H9 (cell line): Measurements from ENCODE around the gene VTCN1. TPM values are rescaled to one million over a fixed set of nuclear protein-coding genes. Genes with fewer than 3 reads are reported as not detected.

ENCODE experiments used
- DNase-seq: peaks from one replicate; pipeline ENCODE4 v3.0.0-alpha.2; 2017
- H2AFZ ChIP-seq: one replicate; pipeline ENCODE4 v1.6.1; 2013; ENCODE audit warnings: mild to moderate bottlenecking, low read length, control low read depth, moderate library complexity
- H2AK5ac ChIP-seq: 2 replicates; pipeline ENCODE4 v1.6.1; 2013; ENCODE audit warnings: low read length, control low read depth, mixed read lengths; ENCODE audit not compliant: insufficient read length
- H2BK120ac ChIP-seq: one replicate; pipeline ENCODE4 v1.6.1; 2013; ENCODE audit warnings: low read depth, mild to moderate bottlenecking, low read length, control low read depth, inconsistent platforms; ENCODE audit not compliant: poor library complexity, severe bottlenecking
- H2BK12ac ChIP-seq: 2 replicates; pipeline ENCODE4 v1.6.1; 2013; ENCODE audit warnings: low read length, control low read depth, mixed read lengths, low read depth; ENCODE audit not compliant: insufficient read length
- H2BK15ac ChIP-seq: 2 replicates; pipeline ENCODE4 v1.6.1; 2013; ENCODE audit warnings: low read depth, low read length, control low read depth
- H2BK20ac ChIP-seq: one replicate; pipeline ENCODE4 v1.6.1; 2013; ENCODE audit warnings: low read depth, mild to moderate bottlenecking, low read length, control low read depth, inconsistent platforms; ENCODE audit not compliant: poor library complexity, severe bottlenecking
- H2BK5ac ChIP-seq: 2 replicates; pipeline ENCODE4 v1.6.1; 2013; ENCODE audit warnings: low read length, control low read depth, mixed read lengths; ENCODE audit not compliant: insufficient read length
- H3K14ac ChIP-seq: 2 replicates; pipeline ENCODE4 v1.6.1; 2013; ENCODE audit warnings: low read length, control low read depth; ENCODE audit not compliant: insufficient read depth
- H3K18ac ChIP-seq: 2 replicates; pipeline ENCODE4 v1.6.1; 2013; ENCODE audit warnings: low read depth, mild to moderate bottlenecking, mixed read lengths, low read length, control low read depth; ENCODE audit not compliant: insufficient read length
- H3K23ac ChIP-seq: 2 replicates; pipeline ENCODE4 v1.6.1; 2013; ENCODE audit warnings: low read length, control low read depth, mixed read lengths, low read depth; ENCODE audit not compliant: insufficient read length
- H3K23me2 ChIP-seq: 2 replicates; pipeline ENCODE4 v1.6.1; 2013; ENCODE audit warnings: low read depth, mild to moderate bottlenecking, mixed read lengths, low read length, control low read depth; ENCODE audit not compliant: insufficient read length, poor library complexity, severe bottlenecking
- H3K27ac ChIP-seq: 2 replicates; pipeline ENCODE4 v1.5.1; 2013; ENCODE audit warnings: low read length, control low read depth, mixed read lengths, low read depth; ENCODE audit not compliant: insufficient read length
- H3K27me3 ChIP-seq: 2 replicates; pipeline ENCODE4 v1.6.1; 2013; ENCODE audit warnings: low read length, control low read depth, inconsistent platforms; ENCODE audit not compliant: insufficient read depth
- H3K4ac ChIP-seq: 2 replicates; pipeline ENCODE4 v1.6.1; 2013; ENCODE audit warnings: low read depth, mild to moderate bottlenecking, control low read depth, inconsistent platforms, low read length, moderate library complexity
- H3K4me1 ChIP-seq: 2 replicates; pipeline ENCODE4 v1.6.1; 2013; ENCODE audit warnings: low read length, control low read depth, inconsistent platforms; ENCODE audit not compliant: insufficient read depth
- H3K4me2 ChIP-seq: 2 replicates; pipeline ENCODE4 v1.6.1; 2013; ENCODE audit warnings: low read length, control low read depth, mixed read lengths; ENCODE audit not compliant: insufficient read length, insufficient read depth
- H3K56ac ChIP-seq: 2 replicates; pipeline ENCODE4 v1.6.1; 2013; ENCODE audit warnings: low read depth, mild to moderate bottlenecking, mixed read lengths, low read length, control low read depth; ENCODE audit not compliant: insufficient read length
- H3K79me1 ChIP-seq: 2 replicates; pipeline ENCODE4 v1.6.1; 2013; ENCODE audit warnings: low read depth, mild to moderate bottlenecking, moderate library complexity, low read length, control low read depth, inconsistent platforms; ENCODE audit not compliant: insufficient read depth, poor library complexity, severe bottlenecking
- H3K79me2 ChIP-seq: 2 replicates; pipeline ENCODE4 v1.6.1; 2013; ENCODE audit warnings: low read length, control low read depth, inconsistent platforms; ENCODE audit not compliant: insufficient read depth
- H3K9ac ChIP-seq: 2 replicates; pipeline ENCODE4 v1.6.1; 2013; ENCODE audit warnings: low read length, control low read depth, mixed read lengths; ENCODE audit not compliant: insufficient read length; ENCODE audit errors: extremely low read depth
- H3K9me3 ChIP-seq: one replicate; pipeline ENCODE4 v1.6.1; 2013; ENCODE audit warnings: low read depth, low read length, inconsistent platforms; ENCODE audit not compliant: control insufficient read depth
- H3T11ph ChIP-seq: one replicate; pipeline ENCODE4 v1.6.1; 2013; ENCODE audit warnings: mild to moderate bottlenecking, low read length, control low read depth, inconsistent platforms
- H4K20me1 ChIP-seq: one replicate; pipeline ENCODE4 v1.6.1; 2013; ENCODE audit not compliant: control insufficient read depth, insufficient read length, insufficient read depth
- H4K5ac ChIP-seq: 2 replicates; pipeline ENCODE4 v1.6.1; 2013; ENCODE audit warnings: low read depth, mild to moderate bottlenecking, mixed read lengths, low read length, control low read depth; ENCODE audit not compliant: insufficient read length
- H4K8ac ChIP-seq: replicated peaks from 2 replicates; pipeline ENCODE4 v1.6.1; 2013; ENCODE audit warnings: low read length, control low read depth, mixed read lengths, low read depth; ENCODE audit not compliant: insufficient read length
- H4K91ac ChIP-seq: 2 replicates; pipeline ENCODE4 v1.6.1; 2013; ENCODE audit warnings: low read depth, mild to moderate bottlenecking, moderate library complexity, mixed read lengths, low read length, control low read depth; ENCODE audit not compliant: insufficient read length
- H3K27ac Mint-ChIP-seq, 3 experiments: 2 replicates in 2 of 3; 3 replicates in 1 of 3; pipeline ENCODE4 v1.8.0; 2020 to 2021; ENCODE audit warnings: mixed read lengths in 3 of 3, mild to moderate bottlenecking in 1 of 3, moderate library complexity in 1 of 3
- H3K27me3 Mint-ChIP-seq: 2 replicates; pipeline ENCODE4 v1.8.0; 2021; ENCODE audit warnings: low read depth, mild to moderate bottlenecking, moderate library complexity, mixed read lengths
- H3K36me3 Mint-ChIP-seq, 3 experiments: 2 replicates in 2 of 3; 3 replicates in 1 of 3; pipeline ENCODE4 v1.8.0; 2020 to 2021; ENCODE audit warnings: low read depth in 3 of 3, mixed read lengths in 3 of 3; ENCODE audit not compliant: insufficient read depth in 1 of 3
- H3K4me1 Mint-ChIP-seq, 2 experiments: 2 replicates each; pipeline ENCODE4 v1.8.0; 2020; ENCODE audit warnings: mixed read lengths in 2 of 2
- H3K4me3 Mint-ChIP-seq, 2 experiments: 2 replicates in 1 of 2; 3 replicates in 1 of 2; pipeline ENCODE4 v1.8.0; 2020 to 2021; ENCODE audit warnings: mild to moderate bottlenecking in 2 of 2, mixed read lengths in 2 of 2, moderate library complexity in 1 of 2
- H3K9me3 Mint-ChIP-seq, 2 experiments: 2 replicates in 1 of 2; 3 replicates in 1 of 2; pipeline ENCODE4 v1.8.0; 2020; ENCODE audit warnings: mild to moderate bottlenecking in 2 of 2, mixed read lengths in 2 of 2, moderate library complexity in 1 of 2
- WGBS: extraction: QIAGEN DNeasy Blood & Tissue Kit; methylation state at CpG from one replicate; pipeline ENCODE4 v1.1.7; 2013; ENCODE audit warnings: missing lambda C conversion rate, low lambda C conversion rate, mixed read lengths; ENCODE audit not compliant: insufficient read length; ENCODE audit errors: extremely low coverage; 5-methylcytosine and 5-hydroxymethylcytosine counted together
- total RNA-seq: library from RNA; stranded (reverse); gene quantifications from 2 replicates; pipeline ENCODE4 v1.2.1, GENCODE V29; 2021
- TF ChIP-seq, protein P1 (sequence below): fragments of 200-600 bp; sonication (generic); conservative IDR thresholded peaks from 3 replicates; pipeline ENCODE4 v1.8.0; 2021; ENCODE audit warnings: antibody characterized with exemption, mild to moderate bottlenecking

Gene VTCN1
- total RNA-seq, 1 experiment from 2014 or later = 0.33 TPM

GRCh38 chr1:117116090-117116783 is 94.5 kb downstream of the VTCN1 start:
- Mint-ChIP-seq H3K27me3 (no peaks in the 10 kb centered on the region; the same call in 1 of the 2 replicates), H3K27ac (peak overlapping the region in 2 of 3 experiments; percentile 8 to 36; a peak in 3 of 7 replicates), H3K4me3 (no peak overlapping the region), H3K4me1 (peaks cover 21 to 24% of the 10 kb centered on the region in 2 experiments), H3K9me3 (no peaks in the 10 kb centered on the region), H3K36me3 (peaks cover 18 to 52% (median 47%) of the 10 kb centered on the region in 3 experiments; a peak in 6 of 7 replicates)
- TF ChIP-seq, protein P1, sequence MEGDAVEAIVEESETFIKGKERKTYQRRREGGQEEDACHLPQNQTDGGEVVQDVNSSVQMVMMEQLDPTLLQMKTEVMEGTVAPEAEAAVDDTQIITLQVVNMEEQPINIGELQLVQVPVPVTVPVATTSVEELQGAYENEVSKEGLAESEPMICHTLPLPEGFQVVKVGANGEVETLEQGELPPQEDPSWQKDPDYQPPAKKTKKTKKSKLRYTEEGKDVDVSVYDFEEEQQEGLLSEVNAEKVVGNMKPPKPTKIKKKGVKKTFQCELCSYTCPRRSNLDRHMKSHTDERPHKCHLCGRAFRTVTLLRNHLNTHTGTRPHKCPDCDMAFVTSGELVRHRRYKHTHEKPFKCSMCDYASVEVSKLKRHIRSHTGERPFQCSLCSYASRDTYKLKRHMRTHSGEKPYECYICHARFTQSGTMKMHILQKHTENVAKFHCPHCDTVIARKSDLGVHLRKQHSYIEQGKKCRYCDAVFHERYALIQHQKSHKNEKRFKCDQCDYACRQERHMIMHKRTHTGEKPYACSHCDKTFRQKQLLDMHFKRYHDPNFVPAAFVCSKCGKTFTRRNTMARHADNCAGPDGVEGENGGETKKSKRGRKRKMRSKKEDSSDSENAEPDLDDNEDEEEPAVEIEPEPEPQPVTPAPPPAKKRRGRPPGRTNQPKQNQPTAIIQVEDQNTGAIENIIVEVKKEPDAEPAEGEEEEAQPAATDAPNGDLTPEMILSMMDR = no peak
- no peak overlapping the region for H3K56ac ChIP-seq
- no peaks in the 10 kb centered on the region for H3K27me3 ChIP-seq
- H3K9me3 ChIP-seq = no peaks in the 10 kb centered on the region
- H3K14ac ChIP-seq = no peak overlapping the region
- H2BK20ac ChIP-seq = no peak overlapping the region
- H2BK12ac ChIP-seq = no peak overlapping the region
- H3K79me1 ChIP-seq = no peaks in the 10 kb centered on the region
- no peak overlapping the region for H3K23ac ChIP-seq
- no peak overlapping the region for H4K5ac ChIP-seq
- no peaks in the 10 kb centered on the region for H4K20me1 ChIP-seq
- H4K91ac ChIP-seq = no peak overlapping the region
- H3K27ac ChIP-seq = no peak overlapping the region
- no peak overlapping the region for H3K18ac ChIP-seq
- peaks cover 4% of the 10 kb centered on the region; the same call in 1 of the 2 replicates for H3K4me1 ChIP-seq
- H2AK5ac ChIP-seq = no peak overlapping the region
- peaks cover 2% of the 10 kb centered on the region for H3K23me2 ChIP-seq
- no peak overlapping the region for H3T11ph ChIP-seq
- no peak overlapping the region for H2AFZ ChIP-seq
- no peaks in the 10 kb centered on the region for H3K79me2 ChIP-seq
- no peak overlapping the region for H2BK15ac ChIP-seq
- no peak overlapping the region for H4K8ac ChIP-seq
- no peak overlapping the region for H3K4me2 ChIP-seq
- H2BK5ac ChIP-seq = no peak overlapping the region
- no CpG with 5 or more reads among the region's 13 CpGs for WGBS
- H2BK120ac ChIP-seq = no peak overlapping the region
- no peak overlapping the region for H3K4ac ChIP-seq
- H3K9ac ChIP-seq = no peak overlapping the region
- DNase-seq = no peak
